PC-3 (cell line): ENCODE measurements around the gene B4GALT7. TPM values are rescaled to one million over a fixed set of nuclear protein-coding genes. Genes with fewer than 3 reads are reported as not detected.

Experiments used
- ATAC-seq: fragments of 200-7000 bp; cut with Tn5 transposase; 2 replicates; pipeline ENCODE4 v1.9.1; 2020; ENCODE audit warnings: mild to moderate bottlenecking, moderate library complexity
- BruUV-seq: library from RNA; stranded (reverse); fragments of 400-500 nt; replicated peaks from 2 replicates; lab custom pipeline; 2021; lab: Mats Ljungman, UMichigan
- CTCF ChIA-PET: fragments of 300-600 bp; sonication (Branson Sonifier 250); formaldehyde crosslinking; loops from one replicate; lab custom pipeline; 2022; ENCODE audit warnings: antibody characterized with exemption; lab: Charles Lee
- POLR2A ChIA-PET: fragments of 300-600 bp; sonication (Branson Sonifier 250); formaldehyde crosslinking; loops from one replicate; lab custom pipeline; 2022; ENCODE audit warnings: antibody characterized with exemption; ENCODE audit not compliant: unreplicated experiment; lab: Charles Lee
- DNase-seq: peaks from one replicate; pipeline ENCODE4 v3.0.0-alpha.2; 2015
- H2AFZ ChIP-seq: fragments of 300-600 bp; sonication (generic); 2 replicates; pipeline ENCODE4 v1.6.0; 2016; ENCODE audit warnings: antibody characterized with exemption, low read length
- H3F3A ChIP-seq: fragments of 300-600 bp; sonication (generic); one replicate; pipeline ENCODE4 v1.6.0; 2017; ENCODE audit warnings: antibody characterized with exemption, low read length, control low read depth, mild to moderate bottlenecking; ENCODE audit not compliant: unreplicated experiment
- H3K27ac ChIP-seq: fragments of 300-600 bp; sonication (generic); 2 replicates; pipeline ENCODE4 v1.5.1; 2016; ENCODE audit warnings: mild to moderate bottlenecking, low read length
- H3K27me3 ChIP-seq: fragments of 300-600 bp; sonication (generic); 2 replicates; pipeline ENCODE4 v1.6.1; 2016; ENCODE audit warnings: low read length, mixed read lengths
- H3K36me3 ChIP-seq: fragments of 300-600 bp; sonication (generic); 2 replicates; pipeline ENCODE4 v1.6.1; 2016; ENCODE audit warnings: low read depth, mixed run types, low read length, mixed read lengths
- H3K4me1 ChIP-seq: fragments of 300-600 bp; sonication (generic); 2 replicates; pipeline ENCODE4 v1.5.1; 2016; ENCODE audit warnings: low read length; ENCODE audit not compliant: insufficient read depth
- H3K4me2 ChIP-seq: fragments of 300-600 bp; sonication (generic); 2 replicates; pipeline ENCODE4 v1.6.0; 2016; ENCODE audit warnings: low read length
- H3K4me3 ChIP-seq: fragments of 300-600 bp; sonication (generic); 2 replicates; pipeline ENCODE4 v1.5.1; 2016; ENCODE audit warnings: mild to moderate bottlenecking, low read length, mixed read lengths
- H3K79me2 ChIP-seq: fragments of 300-600 bp; sonication (generic); 2 replicates; pipeline ENCODE4 v1.6.1; 2017; ENCODE audit warnings: low read length, mixed read lengths
- H3K9ac ChIP-seq: fragments of 300-600 bp; sonication (generic); 2 replicates; pipeline ENCODE4 v1.6.0; 2016; ENCODE audit warnings: mild to moderate bottlenecking, low read length
- H3K9me2 ChIP-seq: fragments of 300-600 bp; sonication (generic); replicated peaks from 2 replicates; pipeline ENCODE4 v1.6.1; 2016; ENCODE audit warnings: mixed run types, low read length, mixed read lengths
- H3K9me3 ChIP-seq: fragments of 300-600 bp; sonication (generic); 2 replicates; pipeline ENCODE4 v1.6.1; 2016; ENCODE audit warnings: low read length, mixed read lengths
- H4K20me1 ChIP-seq: fragments of 300-600 bp; sonication (generic); 2 replicates; pipeline ENCODE4 v1.6.1; 2016; ENCODE audit warnings: low read length, mixed read lengths
- EZH2 ChIP-seq: fragments of 300-600 bp; sonication (generic); IDR thresholded peaks from one replicate; pipeline ENCODE4 v1.6.1; 2017; ENCODE audit warnings: antibody characterized with exemption, mild to moderate bottlenecking, low read length; ENCODE audit not compliant: unreplicated experiment
- EZH2phosphoT487 ChIP-seq: fragments of 300-600 bp; sonication (generic); IDR thresholded peaks from 2 replicates; pipeline ENCODE4 v1.6.1; 2018; ENCODE audit warnings: mild to moderate bottlenecking, antibody characterized with exemption, low read length, borderline replicate concordance
- intact Hi-C: fragments of 100-400 bp; cut with micrococcal nuclease; formaldehyde crosslinking; loops from 2 replicates; pipeline ENCODE4 v1.9.0; 2023
- total RNA-seq: library from RNA; depleted of rRNA; stranded (reverse); fragments of >200 nt; gene quantifications from 2 replicates; pipeline ENCODE4 v1.2.3, GENCODE V29; 2014
- TF ChIP-seq, protein P1 (sequence below): fragments of 300-600 bp; sonication (generic); conservative IDR thresholded peaks from 2 replicates; pipeline ENCODE4 v1.5.1; 2017; ENCODE audit warnings: antibody characterized with exemption, low read depth, mild to moderate bottlenecking, low read length

B4GALT7 gene
- total RNA-seq, 1 experiment from 2014 or later: 33.8 TPM

DNA sequence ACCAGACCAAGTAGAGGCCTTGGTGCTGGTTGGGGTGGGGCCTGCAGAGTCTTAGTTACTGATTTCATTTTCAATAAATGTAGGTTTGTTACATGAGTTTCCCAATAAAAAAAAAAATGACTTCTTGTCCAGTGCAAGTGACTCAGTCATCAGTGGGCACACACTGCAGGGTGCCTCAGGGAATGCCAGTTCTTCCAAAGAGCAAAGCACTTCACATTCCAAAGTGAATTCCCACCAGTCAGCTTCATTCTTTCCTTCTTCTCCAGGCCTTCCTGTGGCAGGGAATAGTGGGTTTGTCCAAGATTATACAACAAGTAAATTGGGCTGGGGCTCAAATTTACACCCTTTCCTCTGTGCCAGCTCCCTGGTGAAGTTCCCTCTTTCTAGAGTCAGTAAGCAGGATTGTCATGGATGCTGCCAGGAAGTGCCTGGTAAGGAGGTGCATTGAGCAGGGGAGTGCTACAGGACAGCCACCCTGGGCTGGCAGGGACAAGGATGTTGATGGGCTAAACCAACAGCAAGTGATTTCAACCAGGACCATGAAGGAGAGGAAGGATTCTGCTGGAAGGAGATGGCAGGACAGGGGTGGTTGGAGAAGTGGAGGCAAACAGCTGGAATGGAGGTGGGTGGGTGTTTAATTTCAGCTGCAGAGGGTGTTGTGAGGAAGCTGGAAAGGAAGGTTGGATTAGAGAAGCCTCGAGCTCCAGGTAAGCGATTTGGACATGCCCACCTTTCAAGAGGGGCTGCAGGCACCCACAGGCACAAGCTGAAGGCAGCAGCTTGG, 3.7 kb upstream of the B4GALT7 start:
- peaks cover 33% of the 10 kb centered on the region for H3K79me2 ChIP-seq
- H4K20me1 ChIP-seq: 0 out of 2 replicates have a peak, but pooled peaks cover 7% of the 10 kb centered on the region
- H3K27ac ChIP-seq: no peak overlapping the region
- H3K4me2 ChIP-seq: no peak overlapping the region
- H3K4me1 ChIP-seq: peaks cover 23% of the 10 kb centered on the region
- ATAC-seq (no peak), DNase-seq (no peak)
- H3F3A ChIP-seq: no peaks in the 10 kb centered on the region
- ChIA-PET CTCF (no interaction called here), POLR2A (no interaction called here)
- H3K9me2 ChIP-seq: no peaks in the 10 kb centered on the region
- no TSS peak for BruUV-seq
- no peak overlapping the region for H3K9ac ChIP-seq
- intact Hi-C loops: no loop called here
- no peaks in the 10 kb centered on the region for H3K9me3 ChIP-seq
- no peak overlapping the region for H3K4me3 ChIP-seq
- H3K27me3 ChIP-seq: no peaks in the 10 kb centered on the region
- H3K36me3 ChIP-seq: peaks cover 36% of the 10 kb centered on the region
- H2AFZ ChIP-seq: no peak overlapping the region
- no peak for TF ChIP-seq EZH2
- TF ChIP-seq, protein P1, sequence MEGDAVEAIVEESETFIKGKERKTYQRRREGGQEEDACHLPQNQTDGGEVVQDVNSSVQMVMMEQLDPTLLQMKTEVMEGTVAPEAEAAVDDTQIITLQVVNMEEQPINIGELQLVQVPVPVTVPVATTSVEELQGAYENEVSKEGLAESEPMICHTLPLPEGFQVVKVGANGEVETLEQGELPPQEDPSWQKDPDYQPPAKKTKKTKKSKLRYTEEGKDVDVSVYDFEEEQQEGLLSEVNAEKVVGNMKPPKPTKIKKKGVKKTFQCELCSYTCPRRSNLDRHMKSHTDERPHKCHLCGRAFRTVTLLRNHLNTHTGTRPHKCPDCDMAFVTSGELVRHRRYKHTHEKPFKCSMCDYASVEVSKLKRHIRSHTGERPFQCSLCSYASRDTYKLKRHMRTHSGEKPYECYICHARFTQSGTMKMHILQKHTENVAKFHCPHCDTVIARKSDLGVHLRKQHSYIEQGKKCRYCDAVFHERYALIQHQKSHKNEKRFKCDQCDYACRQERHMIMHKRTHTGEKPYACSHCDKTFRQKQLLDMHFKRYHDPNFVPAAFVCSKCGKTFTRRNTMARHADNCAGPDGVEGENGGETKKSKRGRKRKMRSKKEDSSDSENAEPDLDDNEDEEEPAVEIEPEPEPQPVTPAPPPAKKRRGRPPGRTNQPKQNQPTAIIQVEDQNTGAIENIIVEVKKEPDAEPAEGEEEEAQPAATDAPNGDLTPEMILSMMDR: no peak
- no peak for TF ChIP-seq EZH2phosphoT487

- no peaks in the 10 kb centered on the region for H3K9me2 ChIP-seq
- TF ChIP-seq, protein P1: no peak
- TF ChIP-seq EZH2: no peak
- H3K9me3 ChIP-seq: no peaks in the 10 kb centered on the region
- ChIA-PET POLR2A (no interaction called here), CTCF (no interaction called here)
- peaks cover 36% of the 10 kb centered on the region for H3K36me3 ChIP-seq
- DNase-seq (no peak), ATAC-seq (no peak)
- no peaks in the 10 kb centered on the region for H3F3A ChIP-seq
- peaks cover 18% of the 10 kb centered on the region for H3K4me1 ChIP-seq
- H2AFZ ChIP-seq: no peak overlapping the region
- H4K20me1 ChIP-seq: 0 out of 2 replicates have a peak, but pooled peaks cover 7% of the 10 kb centered on the region
- peaks cover 37% of the 10 kb centered on the region for H3K79me2 ChIP-seq
- no peaks in the 10 kb centered on the region for H3K27me3 ChIP-seq
- H3K4me2 ChIP-seq: no peak overlapping the region
- BruUV-seq: no TSS peak
- H3K27ac ChIP-seq: no peak overlapping the region
- intact Hi-C loops: no loop called here
- H3K4me3 ChIP-seq: no peak overlapping the region
- H3K9ac ChIP-seq: no peak overlapping the region
Measured at GRCh38 chr5:177596775-177597238, 3.1 kb upstream of the B4GALT7 start.

DNA sequence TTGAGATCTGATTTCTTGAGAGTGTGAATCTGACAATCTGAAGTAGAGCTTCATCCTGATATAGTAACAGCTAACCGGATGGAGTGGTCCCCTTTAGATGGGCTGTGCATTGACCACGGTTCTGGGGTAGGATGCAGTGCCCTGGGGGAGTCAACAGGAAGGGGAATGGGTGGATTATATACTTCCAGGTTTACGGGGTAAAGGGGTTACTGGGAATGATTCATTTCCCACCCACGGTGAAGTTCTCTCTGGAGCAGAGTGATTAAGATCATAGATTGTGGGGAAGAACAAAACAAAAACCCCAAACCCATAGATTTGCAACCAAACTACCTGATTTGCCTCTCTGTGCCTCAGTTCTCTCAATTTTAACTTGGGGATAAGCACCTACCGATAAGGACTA, 1.5 kb upstream of the B4GALT7 start:
- intact Hi-C loops: no loop called here
- no peaks in the 10 kb centered on the region for H3F3A ChIP-seq
- ChIA-PET POLR2A (interaction anchor here (0.6 kb wide), 1 partner anchor 70 kb away, joined by 4 read pairs; no protein-coding TSS in a partner anchor), CTCF (no interaction called here)
- H3K9ac ChIP-seq: no peak overlapping the region
- peaks cover 22% of the 10 kb centered on the region for H3K79me2 ChIP-seq
- H2AFZ ChIP-seq: no peak overlapping the region
- BruUV-seq: no TSS peak
- no peak overlapping the region for H3K27ac ChIP-seq
- ATAC-seq: no peak
- H4K20me1 ChIP-seq: 0 out of 2 replicates have a peak, but pooled peaks cover 2% of the 10 kb centered on the region
- H3K9me2 ChIP-seq: no peaks in the 10 kb centered on the region
- no peak overlapping the region for H3K4me3 ChIP-seq
- peaks cover 33% of the 10 kb centered on the region for H3K36me3 ChIP-seq
- H3K9me3 ChIP-seq: no peaks in the 10 kb centered on the region
- peaks cover 11% of the 10 kb centered on the region for H3K4me1 ChIP-seq
- TF ChIP-seq EZH2phosphoT487 (no peak), EZH2 (no peak)
- TF ChIP-seq, protein P1: no peak
- no peaks in the 10 kb centered on the region for H3K27me3 ChIP-seq
- no peak for DNase-seq
- H3K4me2 ChIP-seq: peak overlapping the region; percentile 33; the same call in 1 of the 2 replicates
